Bone marrow (tissue), 2 donors: ENCODE data around the gene STRA8.

ENCODE experiments used
- DNase-seq, 2 donors: peaks; one replicate each; lab custom pipeline; 2025; lab: John Stamatoyannopoulos, UW

The STRA8 gene, protein sequence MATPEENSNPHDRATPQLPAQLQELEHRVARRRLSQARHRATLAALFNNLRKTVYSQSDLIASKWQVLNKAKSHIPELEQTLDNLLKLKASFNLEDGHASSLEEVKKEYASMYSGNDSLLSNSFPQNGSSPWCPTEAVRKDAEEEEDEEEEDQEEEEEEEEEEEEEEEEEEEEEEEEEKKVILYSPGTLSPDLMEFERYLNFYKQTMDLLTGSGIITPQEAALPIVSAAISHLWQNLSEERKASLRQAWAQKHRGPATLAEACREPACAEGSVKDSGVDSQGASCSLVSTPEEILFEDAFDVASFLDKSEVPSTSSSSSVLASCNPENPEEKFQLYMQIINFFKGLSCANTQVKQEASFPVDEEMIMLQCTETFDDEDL

DNA sequence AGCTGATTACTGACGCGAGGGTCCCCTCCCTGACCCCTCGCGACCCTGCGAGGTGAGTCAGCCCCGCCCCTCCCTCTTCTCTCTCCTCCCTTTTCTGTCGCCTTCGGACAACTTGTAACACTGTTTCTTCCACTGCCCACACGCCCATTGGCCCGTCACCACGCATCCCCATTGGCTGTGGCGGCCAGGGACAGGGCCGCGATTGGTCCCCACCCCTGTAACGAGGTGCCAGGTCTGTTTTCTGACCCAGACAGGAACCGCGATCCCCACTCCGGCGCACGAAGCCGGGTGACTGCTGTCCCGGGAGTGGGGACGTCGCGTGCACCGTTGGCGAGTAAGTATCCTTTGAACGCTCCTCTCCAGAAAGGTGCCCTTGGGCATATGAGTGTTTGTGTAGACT, at the start of gene STRA8:
STRA8 (plus strand) TSS at position 269 of the 400 bp plus-strand sequence. CDS start 6,687 bp downstream, outside the sequence.
- no peak for DNase-seq

DNA sequence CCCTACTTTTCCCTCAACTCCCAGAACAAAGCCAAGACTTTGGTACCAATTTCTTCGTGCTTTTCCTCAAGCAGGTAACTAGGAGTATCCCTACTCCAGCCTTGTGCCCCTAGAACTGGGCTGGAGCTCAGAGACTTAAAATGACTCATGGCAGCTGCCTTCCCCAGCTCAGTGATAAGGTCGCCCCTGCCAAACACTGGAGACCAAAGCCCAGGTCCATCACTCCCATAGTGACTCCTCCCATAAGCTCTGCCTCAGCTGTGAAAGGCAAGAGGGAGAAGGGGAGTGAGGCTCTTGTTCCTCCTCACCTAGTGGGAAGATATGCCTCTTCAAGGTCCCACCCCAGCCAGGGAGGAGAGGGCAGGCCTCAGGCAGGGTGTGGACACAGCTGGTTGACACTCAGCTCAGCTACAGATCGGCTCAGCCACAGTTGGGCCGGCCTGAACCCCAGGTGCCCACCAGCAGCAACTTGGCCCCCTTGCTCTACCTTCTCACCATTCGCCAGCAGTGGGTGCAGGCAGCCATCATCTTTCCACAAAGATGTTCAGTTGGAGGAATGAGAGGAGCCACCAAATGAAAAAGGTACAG, 49.3 kb upstream of the STRA8 start:
- no peak for DNase-seq

DNA sequence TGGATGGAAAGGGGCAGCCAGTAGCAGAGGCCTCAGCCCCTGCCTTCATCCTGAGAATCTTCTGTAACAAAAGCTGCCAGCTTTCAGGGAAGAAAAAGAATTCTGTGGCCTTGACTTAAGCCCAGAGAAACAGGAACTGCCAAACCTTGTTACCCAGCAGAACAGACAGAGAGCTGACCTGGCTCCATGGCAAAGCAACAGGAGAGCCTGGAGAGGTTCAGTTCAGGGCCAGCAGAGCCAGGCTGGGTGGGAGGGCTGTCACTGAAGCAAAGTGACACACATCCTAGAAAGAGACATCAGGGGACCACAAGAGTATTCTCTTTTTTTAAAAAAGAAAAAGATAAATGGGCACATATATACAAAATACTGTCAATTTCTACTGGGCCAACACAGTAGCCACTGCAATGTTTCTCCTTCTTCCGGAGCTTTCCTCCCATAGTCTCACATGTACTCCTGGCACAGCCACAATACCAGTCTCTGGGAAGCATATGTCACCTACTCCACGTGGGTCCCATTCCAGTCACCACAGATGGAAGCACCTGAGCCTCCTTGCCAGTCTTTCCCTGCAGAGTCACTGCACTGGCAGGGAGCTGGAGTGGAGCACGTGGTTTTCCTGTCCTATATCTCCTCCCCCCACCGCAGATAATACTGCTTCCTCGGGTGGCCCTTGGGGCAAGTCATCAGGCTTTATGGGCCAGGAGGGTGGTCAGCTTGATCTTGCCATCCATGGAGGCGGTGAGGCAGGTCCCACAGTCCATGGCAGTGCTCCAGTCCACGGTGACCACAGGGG, 48.0 kb upstream of the STRA8 start:
- DNase-seq = no peak

DNA sequence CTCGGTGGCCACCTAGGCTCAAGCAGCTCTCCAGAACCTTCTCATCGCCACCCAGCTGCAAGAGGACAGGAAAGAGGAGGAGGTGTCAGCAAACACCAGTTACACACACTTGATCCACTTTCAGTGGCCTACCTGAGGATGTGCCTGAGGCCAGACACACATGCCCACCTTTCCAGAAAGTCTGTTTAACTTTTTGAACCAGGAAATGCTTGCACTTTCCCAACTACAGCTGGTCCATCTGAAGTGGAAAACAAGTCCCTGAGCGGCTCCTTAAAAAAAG, 47.4 kb upstream of the STRA8 start:
- no peak for DNase-seq

DNA sequence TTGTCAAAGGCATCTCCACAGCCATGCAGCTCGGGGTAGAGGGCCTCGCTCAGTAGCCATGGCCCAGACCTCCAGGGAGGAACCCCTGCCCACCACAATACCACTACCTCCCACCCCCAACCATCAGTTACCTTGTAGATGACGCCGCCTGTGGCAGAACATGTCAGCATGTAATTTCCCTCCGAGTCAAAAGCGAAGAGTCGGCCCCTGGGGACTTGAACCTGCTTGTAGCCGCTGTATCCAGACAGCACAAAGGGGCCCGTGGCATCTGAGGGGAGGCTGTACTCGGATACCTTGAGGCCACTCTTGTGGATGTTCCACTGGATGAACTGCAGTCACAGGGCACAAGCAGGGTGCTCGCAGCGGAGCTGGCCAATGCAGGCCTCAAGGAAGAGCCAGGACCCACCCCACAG, 46.8 kb upstream of the STRA8 start:
- no peak for DNase-seq

DNA sequence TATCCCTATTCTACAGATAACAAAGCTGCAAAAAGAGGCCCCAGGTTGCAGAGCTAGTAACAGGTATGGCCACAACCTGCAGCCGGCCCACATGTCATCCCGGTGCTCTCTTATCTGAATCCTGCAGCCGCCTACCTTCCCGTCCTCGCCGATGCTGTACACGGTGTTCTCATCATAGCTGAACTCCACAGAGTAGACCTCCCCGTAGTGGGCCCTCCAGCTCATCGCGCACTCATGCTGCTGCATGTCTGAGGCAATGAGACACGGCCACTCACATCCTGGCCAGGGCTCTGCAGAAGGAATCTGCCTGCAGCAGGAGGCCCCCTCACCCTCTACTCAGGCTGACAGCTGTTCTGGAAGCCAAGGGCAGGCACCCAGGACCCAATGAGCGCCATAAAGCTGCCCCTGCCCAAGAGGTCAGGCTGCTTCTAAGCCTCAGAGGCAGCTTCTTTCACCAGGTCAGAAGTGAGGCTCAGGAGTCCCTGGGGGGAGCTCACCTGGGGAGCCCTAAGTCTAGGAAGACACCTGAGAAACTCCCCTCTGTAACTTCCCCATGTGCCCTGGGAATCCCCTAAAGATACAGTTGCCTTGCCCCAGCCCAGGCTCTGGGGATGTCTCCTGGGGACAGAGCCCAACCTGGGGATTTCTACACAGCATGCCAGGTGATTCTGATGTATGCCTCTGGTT, 45.2 kb upstream of the STRA8 start:
- no peak for DNase-seq

DNA sequence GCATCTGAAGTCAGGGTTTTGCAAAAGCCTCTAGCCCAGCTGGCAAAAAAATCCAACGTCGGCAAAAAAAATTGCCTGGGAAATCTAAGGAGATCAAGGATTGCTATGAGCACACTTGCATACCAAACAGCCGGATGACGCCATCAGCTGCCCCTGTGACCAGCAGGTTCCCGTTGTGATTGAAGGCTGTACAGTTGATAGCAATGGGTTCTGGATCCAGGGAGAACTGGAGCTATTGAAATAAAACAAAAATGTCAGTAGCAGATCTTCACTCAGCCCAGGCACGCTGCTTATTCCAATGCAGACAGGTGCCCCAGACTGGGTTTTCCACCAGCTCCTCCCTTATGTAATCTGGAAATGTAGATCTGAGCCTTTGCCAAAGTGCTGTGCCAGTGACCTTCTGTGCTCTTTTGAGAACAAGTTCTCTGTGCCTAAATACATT, 44.4 kb upstream of the STRA8 start:
- DNase-seq = no peak

DNA sequence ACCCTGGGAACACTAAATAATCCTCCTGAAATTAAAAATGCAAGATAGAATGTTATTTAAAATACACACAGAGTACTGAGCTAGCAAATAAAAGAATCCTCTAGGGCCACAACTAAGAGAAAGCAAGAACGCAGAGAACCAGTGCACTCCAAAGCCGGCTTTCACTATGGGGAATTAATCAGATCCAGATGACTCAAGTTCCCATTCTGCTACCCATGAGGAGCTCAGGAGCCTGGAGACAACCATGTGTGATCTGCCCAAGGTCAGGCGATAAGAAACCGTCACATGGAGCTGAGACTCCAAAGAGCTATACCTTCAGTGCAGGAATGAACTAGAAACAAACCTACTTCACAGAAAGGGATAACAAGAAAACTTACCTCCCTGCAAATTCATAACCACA, 43.7 kb upstream of the STRA8 start:
- DNase-seq = no peak

DNA sequence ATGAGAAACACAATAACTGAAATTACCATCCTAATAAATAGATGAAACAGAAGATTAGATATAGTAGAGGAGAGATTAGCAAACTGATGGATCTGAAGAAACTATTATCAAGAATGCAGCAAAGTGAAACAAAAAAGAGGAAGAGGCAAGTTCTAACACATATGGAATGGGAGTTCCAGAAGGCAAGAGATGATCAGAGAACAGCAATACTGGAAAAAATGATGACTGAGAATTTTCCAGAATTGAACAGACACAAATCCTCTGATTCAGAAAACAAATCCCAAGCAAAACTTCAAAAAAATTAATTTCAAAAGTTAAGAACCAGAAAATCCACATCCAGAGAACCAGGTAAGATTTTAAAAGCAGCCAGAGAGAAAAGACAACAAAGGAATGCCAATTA, 42.9 kb upstream of the STRA8 start:
- no peak for DNase-seq

DNA sequence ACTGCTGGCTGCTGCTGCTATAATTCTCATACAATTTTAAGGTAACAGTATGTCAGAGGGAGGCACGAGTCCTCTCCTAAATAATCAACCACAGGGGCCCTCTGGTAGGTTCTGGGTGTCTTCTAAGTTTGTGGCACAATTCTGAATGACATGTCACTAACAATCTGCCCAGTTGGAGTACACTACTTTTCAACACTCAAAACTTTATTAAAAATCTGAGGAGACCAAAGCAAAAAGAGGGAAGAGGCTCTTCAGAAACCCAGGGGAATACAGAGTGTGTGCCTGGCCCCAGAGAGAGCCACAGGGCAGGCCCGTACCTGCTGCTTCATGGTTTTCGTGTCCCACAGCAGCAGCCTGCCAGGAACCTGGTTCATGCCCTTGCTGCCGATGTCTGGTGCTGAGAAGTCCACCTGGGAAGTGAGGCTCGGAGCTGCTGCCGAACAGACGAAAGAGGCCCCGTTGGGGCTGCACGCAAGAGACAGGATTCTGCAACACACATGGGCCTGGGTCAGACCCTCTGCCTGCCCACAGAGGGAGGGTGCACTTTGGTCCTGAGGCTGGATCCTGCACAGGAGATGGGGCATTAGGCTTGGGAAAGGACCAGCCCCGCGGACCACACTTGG, 40.6 kb upstream of the STRA8 start:
- no peak for DNase-seq

DNA sequence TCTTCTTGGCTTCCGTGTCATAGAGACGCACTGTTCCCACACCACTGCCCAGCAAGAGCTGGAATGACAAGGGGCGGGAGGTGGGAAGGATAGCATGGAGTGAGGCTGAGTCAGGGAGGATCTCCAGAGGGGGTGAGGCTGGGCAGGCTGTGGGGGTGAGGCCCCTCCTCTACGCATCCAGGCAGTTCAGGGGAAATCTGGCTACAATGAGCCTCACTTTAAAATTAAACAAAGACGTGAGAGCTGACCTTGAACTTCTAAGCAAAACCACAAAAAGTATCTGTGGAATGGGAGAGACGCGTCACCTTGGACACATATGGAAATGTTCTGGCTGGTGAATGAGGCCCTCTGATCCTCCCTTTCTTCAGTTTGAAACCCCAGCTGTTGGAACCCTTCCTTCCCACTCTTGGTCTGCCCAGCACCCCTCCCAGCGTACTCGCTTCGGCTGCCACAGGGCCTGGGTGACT, 40.0 kb upstream of the STRA8 start:
- DNase-seq = no peak

DNA sequence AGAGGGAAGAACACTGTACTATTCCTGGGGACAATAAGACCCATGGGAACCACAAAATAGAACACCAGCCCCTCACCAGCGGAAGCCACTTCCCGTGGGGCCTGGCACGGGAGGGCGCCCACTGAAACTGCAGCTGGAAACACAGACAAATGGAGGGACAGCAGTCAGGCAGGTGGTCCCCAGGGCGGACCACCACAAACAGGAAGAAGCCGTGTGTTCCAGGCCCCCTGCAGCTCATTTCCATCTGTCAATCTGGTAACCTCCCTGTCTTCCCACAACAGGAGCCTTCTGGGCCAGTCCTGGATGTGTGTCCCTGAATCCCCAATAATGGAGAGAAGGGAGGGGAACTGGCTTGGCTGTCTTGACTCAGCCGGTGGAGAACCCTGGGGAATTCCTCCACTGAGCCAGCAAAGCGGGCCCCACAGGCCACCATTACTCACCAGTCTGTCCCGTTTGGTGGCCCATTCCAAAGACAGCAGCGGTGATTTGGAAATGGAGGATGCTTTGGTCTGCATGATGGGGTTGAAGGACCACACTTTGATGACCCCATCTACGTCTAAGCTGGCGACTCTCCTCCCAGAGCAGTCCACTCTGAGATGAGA, 39.0 kb upstream of the STRA8 start:
- no peak for DNase-seq

DNA sequence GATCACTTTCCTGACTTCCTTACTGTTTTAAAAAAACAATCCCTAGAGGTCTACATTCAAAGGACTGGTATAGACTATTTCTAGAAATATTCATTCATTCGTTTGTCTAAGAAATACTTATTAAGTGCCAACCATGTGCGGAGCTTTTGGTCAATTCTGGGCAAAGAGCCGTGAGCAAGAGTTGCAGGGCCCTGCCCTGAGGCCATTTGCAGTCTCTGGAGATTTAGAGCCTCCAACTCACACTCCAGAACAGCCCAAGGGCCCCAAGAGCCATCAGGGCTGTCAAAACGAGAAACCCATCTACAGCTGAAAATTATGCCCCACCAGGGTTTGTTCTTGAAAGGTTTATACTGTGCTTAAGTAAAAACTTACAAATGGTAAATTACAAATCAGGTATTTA, 38.5 kb upstream of the STRA8 start:
- no peak for DNase-seq

DNA sequence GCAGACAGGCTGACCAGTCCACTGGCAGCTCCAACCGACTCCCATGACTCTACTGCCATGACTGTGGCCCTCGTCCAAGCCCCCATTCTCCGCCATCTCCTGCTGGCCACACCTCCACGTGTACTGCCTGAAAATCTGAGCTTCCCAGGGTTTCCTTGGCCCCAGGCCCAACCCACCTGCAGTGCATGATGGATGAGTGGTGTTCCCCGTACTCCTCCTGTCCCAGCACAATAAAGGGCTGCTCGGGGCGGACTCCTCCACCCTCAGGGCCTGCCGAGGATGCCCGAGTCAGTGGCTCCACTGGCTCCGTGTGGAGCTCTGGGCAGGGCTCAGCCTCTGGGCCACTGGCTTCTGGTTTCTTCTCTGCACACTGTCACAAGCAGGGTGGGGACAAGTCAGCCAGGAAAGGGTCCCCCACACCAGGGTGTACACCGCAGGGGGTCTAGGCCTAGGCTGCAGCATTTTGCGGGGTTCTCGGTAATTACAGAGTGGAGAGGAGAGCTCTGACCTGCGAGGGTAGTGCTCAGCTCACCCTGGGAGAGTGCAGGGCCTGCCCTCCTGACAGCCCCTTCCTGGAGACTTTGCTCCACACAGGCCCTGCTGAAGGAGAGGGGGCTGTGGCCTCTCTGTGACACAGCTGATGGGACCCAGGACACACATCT, 37.5 kb upstream of the STRA8 start:
- no peak for DNase-seq

DNA sequence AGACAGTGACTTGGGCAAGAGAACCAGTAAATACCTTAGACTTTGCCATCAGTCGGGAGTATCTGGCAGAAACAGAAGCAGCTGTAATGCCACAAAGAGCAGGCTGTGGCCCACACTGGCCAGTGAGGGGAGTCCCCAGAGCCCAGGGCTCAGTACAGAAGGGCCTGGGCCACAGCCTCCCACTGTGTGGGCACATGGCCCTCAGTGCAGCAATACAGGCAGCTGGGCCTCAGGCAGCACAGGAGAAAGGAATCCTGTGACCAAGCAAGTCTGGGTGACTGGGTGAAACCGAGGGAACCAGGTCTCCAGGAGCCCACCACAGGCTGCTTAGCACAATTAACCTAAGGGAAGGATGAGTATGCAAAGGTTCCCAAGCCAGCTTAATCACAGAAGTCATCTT, 36.3 kb upstream of the STRA8 start:
- DNase-seq = no peak

DNA sequence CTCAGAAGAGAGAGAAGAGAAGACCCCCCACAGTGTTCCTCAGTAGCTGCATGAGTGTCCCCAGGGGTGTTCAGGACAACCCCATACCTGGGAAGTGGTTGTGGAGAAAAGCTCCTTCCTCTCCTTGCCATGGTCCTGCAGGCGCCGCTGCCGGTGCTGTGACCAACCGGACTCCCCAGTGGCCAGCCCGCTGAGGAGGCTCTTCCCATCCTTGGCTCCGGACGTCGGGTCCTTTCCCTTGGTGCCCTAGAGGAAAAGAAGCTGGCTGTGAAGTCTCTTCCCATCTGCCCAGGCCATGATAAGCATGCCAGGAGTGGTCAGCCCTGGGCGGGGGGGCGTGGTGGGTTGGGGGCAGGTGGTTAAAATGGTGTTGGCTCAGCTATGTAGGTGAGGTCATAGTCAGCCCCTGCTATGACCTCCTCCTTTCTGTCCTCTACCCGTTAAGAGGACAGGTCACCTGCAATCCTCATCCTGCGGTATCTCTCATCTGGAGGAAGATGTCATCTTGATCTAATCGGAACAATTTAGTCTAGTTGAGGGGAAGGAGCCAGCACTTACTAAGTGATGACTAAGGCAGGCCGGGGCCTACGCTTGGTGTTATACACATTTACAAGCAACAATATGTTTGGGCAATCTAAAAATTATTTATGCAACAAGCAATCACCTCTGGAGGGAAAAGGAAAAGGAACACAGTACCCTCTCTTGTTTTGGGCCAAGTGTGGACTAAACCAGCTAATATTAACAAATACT, 35.6 kb upstream of the STRA8 start:
- no peak for DNase-seq

DNA sequence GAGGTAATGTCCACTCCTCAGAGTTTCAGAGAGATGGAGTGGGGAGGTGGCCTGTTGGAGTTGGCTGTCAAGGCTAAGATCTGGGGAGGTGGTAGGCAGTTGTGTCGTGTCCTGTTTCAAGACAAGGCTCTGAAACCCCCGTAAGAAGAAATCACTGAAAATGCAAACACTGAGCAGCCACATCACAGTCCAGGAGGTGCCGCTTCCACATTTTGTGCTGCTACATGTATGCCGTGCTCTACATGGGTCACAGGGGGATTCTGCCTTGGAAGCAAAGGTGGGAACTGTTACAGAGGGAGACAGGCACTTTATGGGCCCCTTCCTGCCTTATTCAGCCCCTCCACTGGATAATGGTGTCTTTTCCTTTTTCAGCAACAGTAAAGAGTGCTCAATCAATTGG, 34.2 kb upstream of the STRA8 start:
- no peak for DNase-seq

DNA sequence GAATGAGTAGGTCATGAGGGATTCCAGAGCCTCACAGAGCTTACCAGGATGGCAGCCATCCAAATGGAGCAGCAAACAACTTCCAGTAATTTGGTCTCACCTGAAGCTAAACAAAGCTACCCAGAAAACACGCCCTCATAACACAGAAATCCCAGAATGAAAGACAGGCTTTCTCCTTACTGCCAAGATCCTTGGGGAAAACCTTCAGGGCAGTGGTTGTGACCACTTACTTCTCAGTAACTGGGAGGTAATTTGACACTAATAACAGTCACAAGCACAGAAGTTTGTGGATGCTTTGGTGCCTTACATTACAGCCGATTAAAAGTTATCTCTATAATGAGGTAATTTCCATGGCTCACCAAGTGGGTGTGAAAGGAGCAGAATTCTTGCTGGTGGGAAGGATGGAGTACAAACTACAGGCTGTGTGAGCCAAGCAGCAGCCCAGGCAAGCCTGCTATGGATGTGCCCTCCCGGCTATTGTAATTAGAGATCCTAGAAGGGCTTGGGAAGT, 32.8 kb upstream of the STRA8 start:
- no peak for DNase-seq

DNA sequence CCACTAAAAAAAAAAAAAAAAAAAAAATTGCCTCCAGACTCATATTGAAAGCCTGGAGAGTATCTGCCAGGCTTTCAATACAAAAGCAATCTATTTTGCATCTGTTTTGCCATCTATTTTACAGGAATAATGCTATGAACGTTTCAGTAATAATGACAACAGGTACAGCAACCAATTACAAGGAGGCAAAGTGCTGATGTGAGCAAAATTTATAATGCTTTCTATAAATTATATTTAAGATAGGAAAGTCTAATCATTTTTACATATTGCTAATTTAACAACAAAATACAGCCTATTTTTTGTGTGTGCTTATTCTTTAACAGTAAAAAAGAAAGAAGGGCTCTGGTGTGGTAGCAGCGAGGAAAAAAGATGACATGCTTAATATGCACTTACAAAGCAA, 32.3 kb upstream of the STRA8 start:
- DNase-seq = no peak

DNA sequence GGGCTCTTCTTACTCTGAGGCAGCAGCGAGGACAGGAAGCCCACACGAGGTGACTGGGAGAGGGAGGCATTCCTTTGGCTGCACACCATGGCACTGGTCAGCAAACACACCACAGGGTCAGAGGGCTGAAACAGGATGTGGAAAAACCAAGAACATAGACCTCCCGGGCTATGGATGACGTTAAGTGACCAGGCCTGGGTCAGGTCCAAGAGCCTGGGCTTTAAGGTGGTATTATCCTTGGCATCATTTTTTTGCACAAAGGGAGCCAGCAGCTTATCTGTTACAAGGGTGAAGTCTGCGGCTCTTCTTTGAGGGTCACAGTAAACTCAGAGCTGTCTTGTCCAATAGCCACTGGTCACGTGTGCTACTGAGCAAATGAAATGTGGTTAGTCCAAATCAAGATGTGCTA, 29.3 kb upstream of the STRA8 start:
- no peak for DNase-seq
